GM19099 (cell line): Measurements from ENCODE around the gene BICDL1.

ENCODE experiments used
- POLR2A ChIP-seq: IDR thresholded peaks from 3 replicates; pipeline ENCODE4 v1.6.1; 2011; ENCODE audit warnings: low read depth; ENCODE audit not compliant: insufficient read length; ENCODE audit errors: extremely low read depth

The BICDL1 gene

GRCh38 chr12:120101617-120102016 is 112.6 kb downstream of the BICDL1 start:
- TF ChIP-seq POLR2A: no peak

GRCh38 chr12:120102189-120103043 is 113.4 kb downstream of the BICDL1 start:
- TF ChIP-seq POLR2A: no peak

GRCh38 chr12:120103044-120103338 is 114.0 kb downstream of the BICDL1 start:
- no peak for TF ChIP-seq POLR2A

GRCh38 chr12:120103371-120103770 is 114.3 kb downstream of the BICDL1 start:
- TF ChIP-seq POLR2A: no peak

- TF ChIP-seq POLR2A: no peak
These were observed 117.1 kb downstream of the BICDL1 start for GRCh38 chr12:120106151-120106550.

GRCh38 chr12:120109570-120110267 is 120.7 kb downstream of the BICDL1 start:
- no peak for TF ChIP-seq POLR2A

- TF ChIP-seq POLR2A: no peak
These were observed 121.8 kb downstream of the BICDL1 start for GRCh38 chr12:120110550-120111501.

- TF ChIP-seq POLR2A: no peak
These were observed 126.0 kb downstream of the BICDL1 start for GRCh38 chr12:120115066-120115465.

GRCh38 chr12:120115692-120116440 is 126.8 kb downstream of the BICDL1 start:
- no peak for TF ChIP-seq POLR2A

- TF ChIP-seq POLR2A: no peak
These were observed 127.4 kb downstream of the BICDL1 start, which contains the start of gene RAB35 for GRCh38 chr12:120116441-120116791. RAB35 (minus strand) TSS chr12:120116753; CDS start chr12:120116650, 103 bp downstream.

GRCh38 chr12:120116792-120117651 is 128.0 kb downstream of the BICDL1 start:
- peak; percentile 88 for TF ChIP-seq POLR2A

GRCh38 chr12:120117961-120118320 is 128.9 kb downstream of the BICDL1 start:
- no peak for TF ChIP-seq POLR2A

GRCh38 chr12:120118321-120119061 is 129.5 kb downstream of the BICDL1 start:
- no peak for TF ChIP-seq POLR2A
